Keratinocyte (primary cell): Measurements from ENCODE around the gene ATP1A2.

Experiments
- EZH2 ChIP-seq: IDR thresholded peaks from one replicate; pipeline ENCODE4 v1.6.1; 2012; ENCODE audit warnings: inconsistent platforms, mild to moderate bottlenecking, low read length, moderate library complexity
- TF ChIP-seq, protein P1 (sequence below), 3 experiments: IDR thresholded peaks in 1 of 3; conservative IDR thresholded peaks in 1 of 3; optimal IDR thresholded peaks in 1 of 3; 2 replicates in 2 of 3; 3 replicates in 1 of 3; pipeline versions ENCODE3 to v1.5.1; 2011; ENCODE audit warnings: low read length in 3 of 3, mild to moderate bottlenecking in 3 of 3, moderate library complexity in 2 of 3, control low read depth in 1 of 3, inconsistent platforms in 1 of 3; ENCODE audit not compliant: insufficient read depth in 2 of 3; ENCODE audit errors: extremely low read depth in 1 of 3

DNA sequence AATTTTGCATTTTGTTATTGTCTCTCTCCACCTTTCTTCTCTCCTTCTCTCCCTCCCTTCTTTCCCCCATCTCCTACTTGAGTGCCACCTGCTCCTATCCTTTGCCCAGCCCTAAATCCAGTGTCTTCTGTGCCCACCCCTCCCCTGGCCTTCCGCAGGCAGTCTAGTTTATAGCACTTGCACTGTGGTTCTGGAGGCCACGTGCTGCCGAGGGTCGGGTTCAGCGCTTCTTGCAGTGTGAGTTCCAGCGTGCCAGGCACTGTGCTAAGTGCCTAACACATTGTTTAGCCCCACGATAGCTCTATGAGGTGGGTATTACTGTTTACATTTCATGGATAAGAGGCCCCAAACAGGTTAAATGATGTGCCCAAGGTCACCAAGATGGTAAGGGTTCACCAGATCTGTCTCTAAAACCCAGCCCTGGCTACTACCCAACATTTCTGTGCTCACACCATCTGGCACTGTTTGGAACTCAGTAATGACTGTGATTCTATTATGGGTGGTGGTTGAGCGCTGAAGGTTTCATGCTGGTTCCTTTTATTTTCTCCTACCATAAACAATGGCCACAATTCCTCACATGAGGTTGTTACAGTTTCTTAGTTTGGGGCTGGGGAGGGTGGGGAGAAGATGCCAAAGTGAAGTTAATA, 21.8 kb downstream of the ATP1A2 start:
- TF ChIP-seq, protein P1, sequence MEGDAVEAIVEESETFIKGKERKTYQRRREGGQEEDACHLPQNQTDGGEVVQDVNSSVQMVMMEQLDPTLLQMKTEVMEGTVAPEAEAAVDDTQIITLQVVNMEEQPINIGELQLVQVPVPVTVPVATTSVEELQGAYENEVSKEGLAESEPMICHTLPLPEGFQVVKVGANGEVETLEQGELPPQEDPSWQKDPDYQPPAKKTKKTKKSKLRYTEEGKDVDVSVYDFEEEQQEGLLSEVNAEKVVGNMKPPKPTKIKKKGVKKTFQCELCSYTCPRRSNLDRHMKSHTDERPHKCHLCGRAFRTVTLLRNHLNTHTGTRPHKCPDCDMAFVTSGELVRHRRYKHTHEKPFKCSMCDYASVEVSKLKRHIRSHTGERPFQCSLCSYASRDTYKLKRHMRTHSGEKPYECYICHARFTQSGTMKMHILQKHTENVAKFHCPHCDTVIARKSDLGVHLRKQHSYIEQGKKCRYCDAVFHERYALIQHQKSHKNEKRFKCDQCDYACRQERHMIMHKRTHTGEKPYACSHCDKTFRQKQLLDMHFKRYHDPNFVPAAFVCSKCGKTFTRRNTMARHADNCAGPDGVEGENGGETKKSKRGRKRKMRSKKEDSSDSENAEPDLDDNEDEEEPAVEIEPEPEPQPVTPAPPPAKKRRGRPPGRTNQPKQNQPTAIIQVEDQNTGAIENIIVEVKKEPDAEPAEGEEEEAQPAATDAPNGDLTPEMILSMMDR (optimal IDR thresholded peaks at IDR 0.05 in 1 of 3, IDR thresholded peaks at IDR 0.05 in 1 of 3, conservative IDR thresholded peaks at IDR 0.05 in 1 of 3; ENCODE audit: extremely low read depth in 1 of 3, insufficient read depth in 2 of 3, low read length in 3 of 3) = no peak
- TF ChIP-seq EZH2 = no peak
